Measurements from ENCODE around the gene FANCI. TPM values are rescaled to one million over a fixed set of nuclear protein-coding genes. Genes with fewer than 3 reads are reported as not detected.

The FANCI gene
- total and polyA plus RNA-seq, 4 donors: 3.2 to 11.9 (median 6.3) TPM

DNA sequence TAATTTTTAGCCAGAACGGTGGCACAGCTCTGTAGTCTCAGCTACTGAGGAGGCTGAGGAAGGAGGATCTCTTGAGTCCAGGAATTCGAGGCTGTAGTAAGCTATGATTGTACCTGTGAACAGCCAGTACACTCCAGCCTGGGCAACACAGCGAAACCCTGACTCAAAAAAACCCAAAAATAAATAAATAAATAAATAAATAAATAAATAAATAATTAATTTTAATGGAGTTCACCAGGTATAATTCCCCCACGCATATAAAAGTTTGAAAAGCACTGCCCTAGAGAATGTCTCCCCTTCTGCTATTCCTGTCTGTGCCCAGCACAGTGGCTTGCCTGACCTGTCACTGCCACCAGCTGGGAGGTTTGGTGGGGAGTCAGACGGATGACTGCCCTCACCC lies 18.2 kb upstream of the FANCI start:
- H3K9ac ChIP-seq (ENCODE audit: insufficient read depth in 1 of 2, low read length in 2 of 2): no peak overlapping the region
- WGBS, 2 donors: 93 to 99% methylated on average over 5 of the region's 5 CpGs
- no peak for ATAC-seq (ENCODE audit: insufficient read depth, low FRiP score)

GRCh38 chr15:89226359-89227221 lies 17.2 kb upstream of the FANCI start:
- Histone ChIP-seq H3K27me3 (ENCODE audit: control insufficient read depth in 3 of 3, insufficient read depth in 3 of 3, low read length in 2 of 3) (no peaks in the 10 kb centered on the region), H3K27ac (ENCODE audit: low read depth in 1 of 2, low read length in 1 of 2) (no peak overlapping the region), H3K9me3 (ENCODE audit: control insufficient read depth in 4 of 4, insufficient read depth in 3 of 4, low read length in 3 of 4) (no peaks in the 10 kb centered on the region), H3K9ac (ENCODE audit: insufficient read depth in 1 of 2, low read length in 2 of 2) (no peak overlapping the region), H3K36me3 (ENCODE audit: control insufficient read depth in 4 of 4, insufficient read depth in 4 of 4, low read length in 4 of 4) (no peaks in the 10 kb centered on the region), H3K4me3 (no peak overlapping the region), H3K4me1 (ENCODE audit: control insufficient read depth in 5 of 5, insufficient read depth in 5 of 5, low read length in 5 of 5) (no peaks in the 10 kb centered on the region)
- DNase-seq: no peak
- ATAC-seq (ENCODE audit: insufficient read depth, low FRiP score): no peak
- no peak for TF ChIP-seq CTCF (IDR thresholded peaks at IDR 0.05; ENCODE audit: control extremely low read depth, extremely low read depth)
- WGBS, 2 donors: 87 to 95% methylated on average over 14 of the region's 14 CpGs

More for the DNA sequence above, 18.2 kb upstream of the FANCI start:
- Histone ChIP-seq H3K4me3 (no peak overlapping the region), H3K36me3 (ENCODE audit: control insufficient read depth in 4 of 4, insufficient read depth in 4 of 4, low read length in 4 of 4) (no peaks in the 10 kb centered on the region), H3K9me3 (ENCODE audit: control insufficient read depth in 4 of 4, insufficient read depth in 3 of 4, low read length in 3 of 4) (no peaks in the 10 kb centered on the region), H3K4me1 (ENCODE audit: control insufficient read depth in 5 of 5, insufficient read depth in 5 of 5, low read length in 5 of 5) (no peaks in the 10 kb centered on the region), H3K27ac (ENCODE audit: low read depth in 1 of 2, low read length in 1 of 2) (no peak overlapping the region), H3K27me3 (ENCODE audit: control insufficient read depth in 3 of 3, insufficient read depth in 3 of 3, low read length in 2 of 3) (no peaks in the 10 kb centered on the region)
- TF ChIP-seq CTCF (IDR thresholded peaks at IDR 0.05; ENCODE audit: control extremely low read depth, extremely low read depth): no peak
- no peak for DNase-seq

GRCh38 chr15:89227425-89227824 lies 16.4 kb upstream of the FANCI start:
- WGBS, 2 donors: 77 to 86% methylated on average over 7 of the region's 7 CpGs

More at GRCh38 chr15:89227425-89227824, 16.4 kb upstream of the FANCI start:
- Histone ChIP-seq H3K36me3 (ENCODE audit: control insufficient read depth in 4 of 4, insufficient read depth in 4 of 4, low read length in 4 of 4) (no peaks in the 10 kb centered on the region), H3K27ac (ENCODE audit: low read depth in 1 of 2, low read length in 1 of 2) (no peak overlapping the region), H3K27me3 (ENCODE audit: control insufficient read depth in 3 of 3, insufficient read depth in 3 of 3, low read length in 2 of 3) (no peaks in the 10 kb centered on the region), H3K4me3 (no peak overlapping the region), H3K9ac (ENCODE audit: insufficient read depth in 1 of 2, low read length in 2 of 2) (no peak overlapping the region), H3K4me1 (ENCODE audit: control insufficient read depth in 5 of 5, insufficient read depth in 5 of 5, low read length in 5 of 5) (no peaks in the 10 kb centered on the region), H3K9me3 (ENCODE audit: control insufficient read depth in 4 of 4, insufficient read depth in 3 of 4, low read length in 3 of 4) (no peaks in the 10 kb centered on the region)
- TF ChIP-seq CTCF (IDR thresholded peaks at IDR 0.05; ENCODE audit: control extremely low read depth, extremely low read depth): no peak
- no peak for DNase-seq
- no peak for ATAC-seq (ENCODE audit: insufficient read depth, low FRiP score)

Measured in lung (tissue), 12 donors.